Upper lobe of left lung (tissue), 4 donors: ENCODE data around the gene TRAPPC6A.

ENCODE experiments used
- CTCF ChIP-seq, 6 experiments: fragments of 450-650 bp in 4 of 6; fragments of 200-600 bp in 2 of 6; sonication (generic) in 2 of 6; IDR thresholded peaks; one replicate each; pipeline ENCODE4 v1.5.1; 2016 to 2019; ENCODE audit warnings: antibody characterized with exemption in 6 of 6
- POLR2A ChIP-seq, 4 donors: fragments of 450-650 bp; IDR thresholded peaks; one replicate each; pipeline ENCODE4 v1.5.1; 2016 to 2017; ENCODE audit warnings: antibody characterized with exemption in 4 of 4, mild to moderate bottlenecking in 2 of 4

DNA sequence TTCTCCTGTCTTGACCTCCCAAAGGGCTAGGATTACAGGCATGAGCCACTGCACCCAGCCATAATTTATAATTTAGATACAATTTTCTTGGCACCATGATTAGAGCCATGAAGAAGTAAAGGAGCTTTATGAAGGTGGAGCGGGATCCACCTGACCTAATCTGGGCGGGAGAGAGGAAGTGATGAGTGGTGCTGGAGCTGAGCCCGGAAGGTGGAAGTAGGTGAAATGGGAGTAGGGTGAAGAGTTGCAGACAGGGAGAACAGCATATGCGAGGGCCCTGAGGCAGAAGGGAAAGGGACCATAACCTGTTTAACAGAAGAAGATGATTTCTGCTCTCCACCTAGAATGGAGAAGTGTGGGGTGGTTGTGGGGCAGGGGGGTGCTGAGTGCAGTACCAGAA lies 4.7 kb upstream of the TRAPPC6A start:
- no peak for TF ChIP-seq CTCF (IDR thresholded peaks at IDR 0.05)
- no peak for TF ChIP-seq POLR2A (IDR thresholded peaks at IDR 0.05)
